HEK293 (cell line): ENCODE data around the gene COG3.

ENCODE experiments used
- CTCF ChIA-PET: fragments of 350-600 bp; formaldehyde crosslinking; extraction: SDS; loops from one replicate; lab custom pipeline; 2021; ENCODE audit warnings: antibody characterized with exemption; lab: Yijun Ruan, JAX
- POLR2A ChIA-PET: fragments of 300-600 bp; formaldehyde crosslinking; extraction: SDS; loops from one replicate; lab custom pipeline; 2020; ENCODE audit warnings: antibody characterized with exemption, inconsistent platforms; lab: Yijun Ruan, JAX
- H3K27ac ChIP-seq: fragments of 200-500 bp; sonication (Bioruptor generic); 2 replicates; pipeline ENCODE4 v1.5.1; 2014; ENCODE audit warnings: low read depth, low read length, control low read depth, inconsistent platforms; ENCODE audit errors: extremely low read depth
- H3K36me3 ChIP-seq, 2 experiments: fragments of 200-500 bp in 1 of 2; sonication (Bioruptor generic) in 1 of 2; 1 replicate in 1 of 2; 2 replicates in 1 of 2; pipeline ENCODE4 v1.5.1; 2014 to 2017; ENCODE audit warnings: inconsistent platforms in 2 of 2, low read length in 2 of 2; ENCODE audit not compliant: control insufficient read depth in 2 of 2, insufficient read depth in 1 of 2
- H3K4me1 ChIP-seq: fragments of 200-500 bp; sonication (Bioruptor generic); 2 replicates; pipeline ENCODE4 v1.5.1; 2014; ENCODE audit warnings: mild to moderate bottlenecking, low read length, inconsistent platforms; ENCODE audit not compliant: control insufficient read depth, insufficient read depth
- H3K4me3 ChIP-seq: 2 replicates; pipeline ENCODE4 v1.5.1; 2011; ENCODE audit warnings: low read depth, mild to moderate bottlenecking, control low read depth, low read length, moderate library complexity
- H3K9me3 ChIP-seq: fragments of 200-500 bp; sonication (Bioruptor generic); 2 replicates; pipeline ENCODE4 v1.5.1; 2014; ENCODE audit warnings: low read depth, low read length, inconsistent platforms; ENCODE audit not compliant: control insufficient read depth, insufficient read depth
- BCL11A ChIP-seq: fragments of 450-650 bp; formaldehyde crosslinking; IDR thresholded peaks from 2 replicates; pipeline ENCODE4 v1.5.1; 2016; ENCODE audit warnings: low read depth, missing biosample characterization, missing genetic modification characterization
- CTCF ChIP-seq: fragments of 450-650 bp; formaldehyde crosslinking; IDR thresholded peaks from 2 replicates; pipeline ENCODE4 v1.5.1; 2016; ENCODE audit warnings: missing biosample characterization, missing genetic modification characterization
- PBX3 ChIP-seq: sonication (generic); formaldehyde crosslinking; IDR thresholded peaks from 2 replicates; pipeline ENCODE4 v1.8.1; 2022; ENCODE audit warnings: mild to moderate bottlenecking, moderate library complexity, missing genetic modification reagents
- REPIN1 ChIP-seq: fragments of 450-650 bp; formaldehyde crosslinking; IDR thresholded peaks from 2 replicates; pipeline ENCODE4 v1.5.1; 2017; ENCODE audit warnings: missing biosample characterization, missing genetic modification characterization, low read depth
- SCRT1 ChIP-seq: fragments of 450-650 bp; formaldehyde crosslinking; IDR thresholded peaks from 2 replicates; pipeline ENCODE4 v1.5.1; 2016; ENCODE audit warnings: missing biosample characterization, missing genetic modification characterization, borderline replicate concordance
- SCRT2 ChIP-seq: fragments of 450-650 bp; formaldehyde crosslinking; IDR thresholded peaks from 2 replicates; pipeline ENCODE4 v1.5.1; 2016; ENCODE audit warnings: missing biosample characterization, missing genetic modification characterization
- YY2 ChIP-seq: fragments of 450-650 bp; formaldehyde crosslinking; IDR thresholded peaks from 2 replicates; pipeline ENCODE4 v1.5.1; 2016; ENCODE audit warnings: missing biosample characterization, missing genetic modification characterization
- ZBTB44 ChIP-seq: fragments of 450-650 bp; IDR thresholded peaks from 2 replicates; pipeline ENCODE4 v1.5.1; 2018; ENCODE audit warnings: missing biosample characterization, mild to moderate bottlenecking, missing genetic modification characterization
- ZBTB7A ChIP-seq: fragments of 450-650 bp; formaldehyde crosslinking; IDR thresholded peaks from 2 replicates; pipeline ENCODE4 v1.5.1; 2016; ENCODE audit warnings: low read depth, missing biosample characterization, missing genetic modification characterization
- ZNF239 ChIP-seq: fragments of 450-650 bp; formaldehyde crosslinking; IDR thresholded peaks from 2 replicates; pipeline ENCODE4 v1.5.1; 2016; ENCODE audit warnings: missing biosample characterization, missing genetic modification characterization
- ZNF391 ChIP-seq: fragments of 450-650 bp; formaldehyde crosslinking; IDR thresholded peaks from 2 replicates; pipeline ENCODE4 v1.5.1; 2016; ENCODE audit warnings: low read depth, missing biosample characterization, missing genetic modification characterization, borderline replicate concordance
- ZNF488 ChIP-seq: fragments of 450-650 bp; formaldehyde crosslinking; IDR thresholded peaks from 2 replicates; pipeline ENCODE4 v1.5.1; 2016; ENCODE audit warnings: missing biosample characterization, missing genetic modification characterization
- ZNF513 ChIP-seq: fragments of 450-650 bp; IDR thresholded peaks from 2 replicates; pipeline ENCODE4 v1.5.1; 2018; ENCODE audit warnings: missing biosample characterization, missing genetic modification characterization
- ZNF560 ChIP-seq: fragments of 450-650 bp; formaldehyde crosslinking; IDR thresholded peaks from 2 replicates; pipeline ENCODE4 v1.5.1; 2017; ENCODE audit warnings: missing biosample characterization, missing genetic modification characterization, borderline replicate concordance
- ZNF585B ChIP-seq: fragments of 450-650 bp; formaldehyde crosslinking; IDR thresholded peaks from 2 replicates; pipeline ENCODE4 v1.5.1; 2016; ENCODE audit warnings: missing biosample characterization, missing genetic modification characterization
- ZNF654 ChIP-seq: fragments of 450-650 bp; formaldehyde crosslinking; IDR thresholded peaks from 2 replicates; pipeline ENCODE4 v1.5.1; 2016; ENCODE audit warnings: low read depth, missing biosample characterization, missing genetic modification characterization
- ZNF747 ChIP-seq: fragments of 450-650 bp; formaldehyde crosslinking; IDR thresholded peaks from 2 replicates; pipeline ENCODE4 v1.5.1; 2016; ENCODE audit warnings: missing biosample characterization, missing genetic modification characterization
- ZNF791 ChIP-seq: fragments of 450-650 bp; formaldehyde crosslinking; IDR thresholded peaks from 2 replicates; pipeline ENCODE4 v1.5.1; 2016; ENCODE audit warnings: missing biosample characterization, missing genetic modification characterization

The COG3 gene

GRCh38 chr13:45436332-45436731, 28.4 kb upstream of the COG3 start:
- ChIA-PET POLR2A (no interaction called here), CTCF (no interaction called here)
- H3K27ac ChIP-seq = no peak overlapping the region
- H3K4me3 ChIP-seq = no peak overlapping the region
- TF ChIP-seq YY2 (no peak), PBX3 (CRISPR knock-in tag) (no peak), ZNF239 (tag by site-specific recombination) (no peak), ZNF791 (tag by site-specific recombination) (no peak), SCRT1 (tag by site-specific recombination) (no peak), ZNF560 (no peak), SCRT2 (tag by site-specific recombination) (no peak), REPIN1 (tag by site-specific recombination) (no peak), ZBTB44 (tag by site-specific recombination) (no peak), ZNF391 (tag by site-specific recombination) (no peak), CTCF (no peak), ZNF585B (tag by site-specific recombination) (no peak), ZBTB7A (tag by site-specific recombination) (no peak), ZNF488 (no peak), ZNF747 (tag by site-specific recombination) (no peak), BCL11A (tag by site-specific recombination) (no peak), ZNF513 (tag by site-specific recombination) (no peak)
- no peaks in the 10 kb centered on the region for H3K36me3 ChIP-seq
- H3K4me1 ChIP-seq = 0 out of 2 replicates have a peak, but pooled peaks cover 2% of the 10 kb centered on the region
- no peaks in the 10 kb centered on the region for H3K9me3 ChIP-seq

- CTCF ChIA-PET = no interaction called here
- H3K4me3 ChIP-seq = no peak overlapping the region
- no peak overlapping the region for H3K27ac ChIP-seq
- H3K4me1 ChIP-seq = 0 out of 2 replicates have a peak, but pooled peaks cover 2% of the 10 kb centered on the region
- H3K36me3 ChIP-seq = no peaks in the 10 kb centered on the region
- H3K9me3 ChIP-seq = no peaks in the 10 kb centered on the region
- POLR2A ChIA-PET = no interaction called here
- no peak for TF ChIP-seq ZNF654 (tag by site-specific recombination)
- TF ChIP-seq, all 188 proteins: peak for 0
These were observed 27.8 kb upstream of the COG3 start for GRCh38 chr13:45436953-45437352.
